GM08714 (cell line): Measurements from ENCODE around the gene C1QL1.

ENCODE experiments used
- H3K4me3 ChIP-seq: fragments of 200-500 bp; sonication (Bioruptor generic); 2 replicates; pipeline ENCODE4 v1.5.1; 2014; ENCODE audit warnings: mild to moderate bottlenecking, low read length, inconsistent platforms
- ZNF274 ChIP-seq: IDR thresholded peaks from 2 replicates; pipeline ENCODE4 v1.6.1; 2012; ENCODE audit warnings: mild to moderate bottlenecking, low read depth, low read length

C1QL1 gene

DNA sequence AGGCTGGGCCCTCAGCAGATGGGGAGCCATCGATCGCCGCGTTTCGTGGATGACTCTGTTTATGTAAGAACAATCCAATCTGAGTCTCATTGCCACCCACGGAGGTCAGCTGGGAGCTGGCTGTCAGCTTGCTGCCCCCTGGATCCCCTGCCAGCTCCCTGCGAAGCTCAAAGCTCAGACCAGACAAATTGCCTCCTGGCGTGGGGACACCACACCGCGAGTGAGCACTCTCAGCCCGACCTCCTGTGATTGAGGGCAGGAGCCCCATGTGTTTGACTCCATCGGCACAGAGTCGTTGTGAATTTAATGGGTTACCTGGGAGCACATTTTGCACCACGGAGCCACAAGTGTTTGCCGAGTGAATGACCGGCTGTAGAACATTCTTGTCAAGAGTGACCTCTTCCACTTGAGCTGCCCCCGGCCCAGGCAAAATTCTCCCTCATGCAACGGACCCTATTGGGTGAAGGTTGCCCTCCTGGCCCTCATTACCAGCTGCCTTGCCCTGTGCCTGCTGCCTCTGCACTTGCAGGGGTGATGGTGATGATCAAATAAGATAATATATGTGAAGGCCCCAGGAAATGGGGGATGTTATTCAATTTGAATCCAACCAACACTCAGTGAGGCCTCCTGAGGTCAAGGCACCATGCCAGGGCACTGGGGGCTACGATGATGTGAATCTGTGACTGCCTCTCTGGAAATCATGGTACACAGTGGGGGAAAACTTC, 45.2 kb downstream of the C1QL1 start:
- no peak for TF ChIP-seq ZNF274
- no peak overlapping the region for H3K4me3 ChIP-seq

DNA sequence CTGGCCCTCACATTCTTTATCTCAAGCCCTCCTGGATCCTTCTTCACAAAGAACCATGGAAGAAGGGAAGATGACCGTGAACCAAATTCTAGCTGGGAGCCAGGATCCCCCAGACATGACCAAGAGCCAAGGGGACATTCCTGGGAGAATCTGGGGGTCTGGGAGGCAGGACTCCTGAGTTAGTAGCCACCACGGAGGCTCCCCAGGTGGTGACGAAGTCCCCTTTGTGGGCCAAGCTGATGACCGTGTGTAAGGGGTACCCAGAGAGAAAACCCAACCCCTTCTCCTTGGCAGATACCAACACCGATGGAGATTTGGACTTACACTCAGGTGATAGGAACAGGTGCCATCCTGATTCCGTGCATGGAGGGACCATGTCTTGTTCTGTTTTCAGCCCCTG, 46.0 kb downstream of the C1QL1 start:
- TF ChIP-seq ZNF274 = no peak
- H3K4me3 ChIP-seq = no peak overlapping the region

DNA sequence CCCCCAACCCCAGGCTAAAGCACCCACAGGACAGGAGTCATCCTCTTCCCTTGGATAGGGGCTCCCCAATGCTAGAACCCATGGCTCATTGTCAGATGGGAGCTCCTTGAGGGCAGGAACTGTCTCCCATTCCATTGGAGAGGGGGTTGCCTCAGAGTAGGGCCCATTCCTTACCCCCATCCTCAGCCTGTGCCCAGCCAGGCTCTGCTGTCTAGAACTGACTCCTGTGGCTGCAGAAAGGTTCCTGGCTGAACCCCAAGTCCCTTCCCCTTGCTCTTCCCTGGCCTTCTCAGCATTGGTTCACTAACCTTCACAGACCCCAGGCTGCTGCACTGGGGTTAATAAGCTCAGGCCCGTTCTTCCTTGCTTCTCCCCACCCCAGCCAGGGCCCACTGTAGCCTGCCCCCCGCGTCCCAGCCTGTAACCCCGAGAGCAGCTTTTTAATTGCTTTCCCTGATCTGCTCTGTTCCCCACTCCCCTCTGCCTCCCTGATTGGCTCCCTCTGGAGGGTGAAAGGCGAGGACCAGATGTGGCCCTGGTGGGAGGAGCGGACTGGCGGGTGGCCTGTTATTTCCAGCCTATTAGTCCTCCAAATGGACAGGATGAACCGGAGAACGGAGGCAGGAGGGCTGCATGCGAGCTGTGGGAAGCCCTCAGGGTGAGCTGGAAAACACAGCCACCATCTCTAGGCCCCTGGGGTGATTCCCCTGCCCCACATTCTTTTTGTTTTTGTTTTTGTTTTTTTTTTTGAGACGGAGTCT, 46.8 kb downstream of the C1QL1 start:
- no peak overlapping the region for H3K4me3 ChIP-seq
- TF ChIP-seq ZNF274 = no peak

DNA sequence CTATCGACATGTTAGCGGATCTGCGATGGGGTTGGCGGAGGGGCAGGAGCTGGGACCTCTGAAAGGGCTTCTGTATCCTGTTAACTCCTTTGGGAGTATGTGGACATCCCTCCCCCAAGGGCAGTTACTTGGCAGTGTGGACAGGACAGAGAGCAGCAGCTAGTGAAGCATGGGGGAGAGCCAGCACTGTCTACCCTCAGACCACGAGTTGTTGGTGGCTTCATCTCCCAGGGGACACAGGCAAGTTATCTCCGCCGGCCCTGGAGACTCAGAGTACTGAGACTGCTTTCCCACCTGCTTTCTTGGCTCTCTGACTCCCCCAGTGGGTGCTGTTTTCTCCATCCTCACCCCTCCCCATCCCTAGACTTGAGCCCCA, 47.5 kb downstream of the C1QL1 start:
- no peak for TF ChIP-seq ZNF274
- H3K4me3 ChIP-seq = no peak overlapping the region

DNA sequence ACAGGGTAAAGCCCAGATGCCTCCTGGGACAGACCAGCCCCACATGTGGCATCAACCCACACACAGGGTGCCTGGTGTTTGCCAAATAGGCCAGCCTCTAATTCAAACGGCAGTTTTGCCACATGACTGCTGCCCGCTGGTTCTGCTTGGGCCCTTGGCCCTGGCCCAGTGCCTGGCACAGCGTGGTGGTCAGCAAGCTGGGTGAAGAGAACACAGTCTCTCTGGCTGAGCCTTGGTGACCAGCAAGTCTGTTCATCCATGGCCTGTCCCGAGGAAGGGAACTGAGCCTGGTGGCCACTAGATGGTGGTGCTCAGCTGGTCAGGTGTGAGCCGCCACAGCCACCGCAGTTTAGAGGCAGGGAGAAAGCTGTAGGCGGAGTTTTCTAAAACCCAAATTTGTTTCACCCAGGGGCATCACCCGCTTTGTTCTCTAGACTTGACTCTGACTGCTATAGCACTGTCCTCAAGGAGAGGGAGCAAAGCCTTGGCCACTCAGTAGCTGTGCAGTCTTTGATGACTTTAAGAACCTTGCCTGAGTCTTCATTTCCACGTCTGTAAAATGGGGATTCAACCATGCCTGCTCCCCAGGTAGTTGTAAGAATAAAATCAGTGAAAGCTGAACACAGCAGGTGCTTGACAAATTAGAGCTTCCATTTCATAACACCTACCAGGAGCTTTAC, 48.1 kb downstream of the C1QL1 start:
- TF ChIP-seq ZNF274 = no peak
- H3K4me3 ChIP-seq = no peak overlapping the region

DNA sequence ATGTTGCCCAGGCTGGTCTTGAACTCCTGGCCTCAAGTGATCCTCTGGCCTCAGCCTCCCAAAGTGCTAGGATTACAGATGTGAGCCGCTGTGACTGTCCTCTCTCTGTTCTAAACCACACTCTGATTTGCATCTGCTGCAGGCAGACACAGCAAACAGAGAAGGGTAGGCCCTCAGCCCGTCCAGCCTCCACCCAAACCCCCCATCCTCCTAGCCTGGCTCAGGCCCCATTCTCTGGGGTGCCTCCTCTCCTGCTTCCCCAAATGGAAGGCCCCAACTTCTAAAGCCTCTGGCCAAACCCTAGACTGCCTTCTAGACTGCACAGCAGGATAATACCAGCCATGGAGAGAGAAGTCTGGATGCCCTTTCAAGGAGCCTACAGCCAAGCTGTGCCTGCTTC, 48.7 kb downstream of the C1QL1 start:
- no peak for TF ChIP-seq ZNF274
- H3K4me3 ChIP-seq = no peak overlapping the region

DNA sequence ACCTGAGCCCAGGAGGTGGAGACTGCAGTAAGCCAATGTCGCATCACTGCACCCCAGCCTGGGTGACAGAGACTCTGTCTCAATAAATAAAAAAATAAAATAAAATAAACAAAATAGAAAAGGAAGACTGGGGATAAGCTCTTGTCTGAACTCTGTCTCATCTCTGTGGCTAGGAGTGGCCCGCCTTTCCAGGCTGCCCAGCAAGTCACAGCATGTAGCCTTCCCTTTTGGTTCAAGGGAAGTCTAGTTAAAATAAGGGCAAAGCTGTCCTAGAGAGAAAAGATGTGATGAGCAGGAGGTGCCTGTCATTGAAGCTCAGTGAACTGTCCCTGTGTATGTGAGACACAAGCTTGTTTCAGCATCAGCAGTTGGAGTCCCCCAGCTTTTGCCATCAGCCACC, 50.1 kb downstream of the C1QL1 start:
- no peak overlapping the region for H3K4me3 ChIP-seq
- no peak for TF ChIP-seq ZNF274

DNA sequence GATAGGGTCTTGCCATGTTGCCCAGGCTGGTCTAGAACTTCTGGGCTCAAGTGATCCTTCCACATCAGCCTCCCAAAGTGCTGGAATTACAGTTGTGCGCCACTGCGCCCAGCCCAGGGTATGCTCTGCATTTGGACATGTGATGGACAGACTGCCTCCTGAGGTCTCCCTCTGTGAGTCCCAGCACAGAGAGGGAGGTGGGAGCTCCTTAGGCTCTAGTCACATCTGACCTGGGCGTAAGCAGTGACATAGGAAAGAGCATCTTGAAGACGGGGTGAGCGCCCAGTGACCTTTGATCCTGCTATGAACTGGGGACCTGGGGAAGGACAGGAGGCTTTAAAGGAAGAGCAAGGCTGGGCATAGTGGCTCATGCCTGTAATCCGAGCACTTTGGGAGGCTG, 50.6 kb downstream of the C1QL1 start:
- no peak overlapping the region for H3K4me3 ChIP-seq
- no peak for TF ChIP-seq ZNF274

DNA sequence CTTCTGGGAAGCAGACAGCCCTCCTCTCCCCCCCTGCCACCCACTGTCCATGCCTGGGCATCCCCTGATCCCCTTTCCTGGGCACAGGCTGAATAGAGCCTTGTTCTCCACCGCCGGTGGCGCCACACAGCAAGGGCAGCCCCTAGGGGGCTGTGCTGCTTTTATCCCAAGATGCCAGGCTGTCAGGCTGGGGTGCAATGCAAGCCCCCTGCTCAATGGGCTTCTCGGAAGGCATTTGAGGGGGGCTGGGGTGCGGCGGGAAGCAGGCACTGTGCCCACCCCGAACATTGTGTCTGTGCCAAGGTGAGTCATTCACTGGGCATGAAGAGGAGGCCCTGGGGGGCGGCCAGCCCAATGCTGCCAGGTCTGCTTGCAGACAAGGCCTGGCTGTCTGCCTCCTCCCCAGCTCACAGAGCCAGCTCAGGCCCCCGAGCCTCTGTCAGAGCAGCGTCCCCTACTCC, 51.3 kb downstream of the C1QL1 start:
- no peak overlapping the region for H3K4me3 ChIP-seq
- no peak for TF ChIP-seq ZNF274

DNA sequence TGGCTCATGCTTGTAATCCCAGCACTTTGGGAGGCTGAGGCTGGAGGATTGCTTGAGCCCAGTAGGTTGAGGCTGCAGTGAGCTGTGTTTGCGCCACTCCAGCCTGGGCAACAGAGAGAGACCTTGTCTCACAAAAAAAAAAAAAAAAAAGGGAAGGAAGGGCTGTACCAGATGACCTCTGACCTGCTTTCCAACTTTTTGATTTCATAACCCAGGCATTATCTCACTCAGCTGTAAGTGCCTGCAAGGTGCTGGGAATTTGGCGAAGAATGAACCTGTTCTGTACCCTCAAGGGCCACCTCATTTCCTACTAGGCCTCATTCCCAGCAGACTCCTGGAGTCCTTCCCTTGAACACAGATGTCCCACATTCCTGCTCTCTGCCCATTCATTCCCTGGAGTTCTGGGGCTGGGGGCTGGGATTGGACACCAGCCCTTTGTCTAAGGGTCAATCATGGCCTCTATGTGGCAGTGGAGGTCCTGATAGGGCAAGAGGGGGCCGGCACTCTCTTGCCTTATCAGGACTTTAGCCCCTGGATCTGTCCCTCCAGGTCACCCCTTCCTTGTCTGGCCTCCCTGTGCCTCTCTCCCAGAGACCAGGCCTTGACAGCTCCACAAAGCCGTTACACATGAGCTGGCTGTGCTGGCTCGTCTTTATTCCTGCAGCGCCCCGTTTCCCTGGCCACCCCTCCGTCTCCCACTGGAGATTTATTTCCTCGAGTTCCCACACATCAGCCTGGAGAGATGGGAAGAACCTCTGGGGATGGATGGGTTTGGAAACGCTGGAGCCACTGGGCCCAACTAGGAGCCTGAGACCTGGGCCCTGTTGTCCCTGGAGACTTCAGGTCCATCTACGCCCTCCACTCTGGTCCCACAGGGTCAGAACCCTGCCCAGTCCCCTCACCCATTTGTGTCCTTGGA, 52.0 kb downstream of the C1QL1 start:
- no peak for TF ChIP-seq ZNF274
- no peak overlapping the region for H3K4me3 ChIP-seq

DNA sequence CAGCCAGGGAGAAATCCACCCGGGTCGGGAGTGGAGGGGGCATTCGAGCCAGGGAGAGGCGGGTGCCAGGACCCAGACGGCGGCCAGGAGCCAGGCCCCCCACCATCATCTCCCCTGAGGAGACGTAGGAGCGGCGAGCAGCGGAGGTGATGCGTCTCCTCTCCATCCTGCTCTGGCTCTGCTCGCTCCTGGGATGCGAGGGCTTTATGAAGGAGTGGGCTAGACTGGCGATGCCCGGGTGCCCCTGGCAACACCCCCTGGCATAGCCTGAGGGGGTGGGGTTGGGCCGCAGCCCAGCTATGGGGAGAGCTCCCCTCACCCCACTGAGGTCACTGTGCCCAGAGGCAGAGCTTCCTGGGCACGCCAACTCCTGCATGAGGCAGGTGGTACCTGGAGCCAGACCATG, 52.8 kb downstream of the C1QL1 start, which contains the start of gene GFAP:
TSS of gene GFAP (minus strand) at position 180 of the 406 bp plus-strand sequence. CDS start at position 166, 14 bp downstream.
- no peak for TF ChIP-seq ZNF274
- H3K4me3 ChIP-seq = no peak within 1 kb of the TSS

DNA sequence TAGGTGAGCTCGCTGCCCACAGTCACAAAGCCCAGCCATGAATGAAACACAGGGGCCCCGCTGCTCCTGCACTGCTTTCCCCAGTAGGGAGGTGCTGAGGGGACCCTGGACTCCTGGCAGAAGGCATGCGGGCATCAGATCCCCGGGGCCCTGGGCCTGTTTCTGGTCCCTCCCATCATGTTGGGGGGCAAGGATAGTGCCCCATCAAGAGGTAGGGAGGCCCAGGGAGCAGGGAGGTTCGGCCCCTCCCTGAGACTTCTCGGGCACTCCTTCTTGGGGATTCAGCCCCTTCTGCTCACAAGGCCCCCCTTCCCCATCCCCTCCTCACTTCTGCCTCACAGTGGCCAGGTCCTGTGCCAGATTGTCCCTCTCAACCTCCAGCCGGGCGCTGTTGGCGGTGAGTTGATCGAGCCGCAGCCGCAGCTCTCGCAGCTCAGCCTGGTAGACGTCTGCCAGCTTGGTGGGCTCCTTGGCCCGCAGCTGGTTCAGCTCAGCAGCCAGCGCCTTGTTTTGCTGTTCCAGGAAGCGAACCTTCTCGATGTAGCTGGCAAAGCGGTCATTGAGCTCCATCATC, 53.3 kb downstream of the C1QL1 start:
- no peak for TF ChIP-seq ZNF274
- no peak overlapping the region for H3K4me3 ChIP-seq

DNA sequence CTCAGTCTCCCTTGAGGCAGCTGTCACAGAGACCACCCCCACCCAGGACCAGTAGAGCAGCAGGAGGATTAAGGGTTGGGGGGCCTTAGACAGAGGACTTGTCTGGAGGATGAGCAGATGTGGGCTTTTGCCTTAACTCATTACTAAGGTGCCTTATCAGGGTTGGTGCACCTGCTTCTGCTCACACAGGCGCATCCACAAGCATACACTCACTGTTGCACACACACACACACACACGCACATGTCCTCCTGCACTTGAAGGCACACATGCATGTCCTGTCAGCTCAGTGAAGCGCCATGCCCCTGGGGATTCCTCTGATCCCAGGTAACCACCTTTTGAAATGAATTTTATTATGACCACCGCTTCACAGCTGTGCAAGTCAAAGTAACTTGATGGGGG, 54.0 kb downstream of the C1QL1 start:
- no peak for TF ChIP-seq ZNF274

More for the DNA sequence above, 54.0 kb downstream of the C1QL1 start:
- no peak overlapping the region for H3K4me3 ChIP-seq
